HG02610 (cell line): ENCODE data around the gene ZNF132.
A peak's percentile ranks its signal among the peaks of the same experiment; 100 is the strongest.
"Not testable (repeated sequence)": the region's sequence is repeated elsewhere in the genome, so short reads cannot be mapped to it uniquely, and the experiment has no call there.

ENCODE experiments used
- ATAC-seq: cut with Tn5 transposase; IDR thresholded peaks from one replicate; pipeline ENCODE4 v1.9.1; 2021; ENCODE audit warnings: mild to moderate bottlenecking, moderate library complexity; ENCODE audit not compliant: unreplicated experiment

ZNF132 gene

DNA sequence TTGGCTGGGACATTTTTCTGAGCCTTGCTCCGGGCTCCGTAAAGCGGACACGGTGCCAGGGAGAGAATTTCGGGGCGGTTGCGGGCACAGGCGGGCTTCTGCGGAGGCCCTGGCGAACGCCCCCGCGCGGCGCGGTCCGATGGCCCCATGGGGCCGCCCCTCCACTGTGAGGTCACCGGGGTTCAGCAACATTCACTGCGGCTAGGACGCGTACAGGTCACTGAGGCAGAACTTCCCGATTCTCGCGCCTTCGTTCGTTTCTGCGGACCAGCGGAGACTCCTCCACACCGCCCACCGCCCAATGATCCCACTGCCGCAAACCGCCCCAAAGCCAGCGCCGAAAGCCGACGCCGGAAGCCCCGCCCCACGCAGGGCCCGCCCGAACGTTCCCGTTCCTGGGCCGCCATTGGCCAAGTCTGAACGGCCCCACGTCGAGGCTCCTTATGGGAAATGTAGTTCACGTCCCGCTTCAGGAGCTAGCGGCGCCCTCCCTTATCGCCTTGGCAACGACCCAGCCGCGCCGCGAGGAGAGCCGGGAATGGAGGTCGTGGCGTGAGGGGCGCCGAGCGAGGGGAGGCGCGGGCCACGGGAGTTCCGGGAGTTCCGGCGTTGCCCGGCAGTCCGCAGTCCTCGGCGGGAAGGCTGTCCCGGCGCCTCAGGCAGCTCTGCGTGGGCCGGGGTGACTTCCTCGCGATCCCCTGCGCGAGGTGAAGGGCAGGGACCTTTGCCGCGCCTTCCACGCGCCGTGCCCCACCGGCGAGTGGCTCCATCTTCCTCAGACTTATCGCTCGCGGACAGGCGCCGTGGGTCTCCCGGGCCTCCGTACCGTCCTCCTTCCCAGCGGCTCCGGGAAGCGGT is 31.6 kb downstream of the ZNF132 start, which contains the start of gene ZNF584:
ZNF584 (plus strand) TSS at position 498 of the 858 bp plus-strand sequence. CDS start 499 bp downstream, outside the sequence.
- ATAC-seq: peak; percentile 95

DNA sequence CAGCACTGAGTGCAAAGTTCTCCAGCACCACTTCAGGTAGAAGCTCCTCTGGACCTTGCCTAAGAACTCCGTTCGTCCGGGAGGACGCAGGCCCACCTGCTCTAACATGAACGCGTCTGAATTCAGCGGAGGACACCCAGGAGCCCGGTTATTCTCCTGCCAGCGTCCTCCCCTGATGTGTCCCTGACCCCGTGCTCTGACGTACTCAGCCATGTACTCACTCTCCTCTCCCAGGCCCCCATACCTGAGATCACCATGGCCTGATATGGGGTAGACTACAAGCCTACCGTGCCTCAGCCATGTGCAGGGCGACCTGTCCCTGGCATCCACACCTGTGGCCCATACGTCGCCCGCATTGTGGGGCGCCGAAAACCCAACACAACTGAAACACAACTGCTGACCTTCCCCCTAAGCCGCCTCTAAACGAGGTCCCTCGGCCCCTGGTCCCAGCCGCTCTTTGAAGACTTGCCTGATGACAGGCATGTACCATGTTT is 32.2 kb downstream of the ZNF132 start:
- no peak for ATAC-seq

DNA sequence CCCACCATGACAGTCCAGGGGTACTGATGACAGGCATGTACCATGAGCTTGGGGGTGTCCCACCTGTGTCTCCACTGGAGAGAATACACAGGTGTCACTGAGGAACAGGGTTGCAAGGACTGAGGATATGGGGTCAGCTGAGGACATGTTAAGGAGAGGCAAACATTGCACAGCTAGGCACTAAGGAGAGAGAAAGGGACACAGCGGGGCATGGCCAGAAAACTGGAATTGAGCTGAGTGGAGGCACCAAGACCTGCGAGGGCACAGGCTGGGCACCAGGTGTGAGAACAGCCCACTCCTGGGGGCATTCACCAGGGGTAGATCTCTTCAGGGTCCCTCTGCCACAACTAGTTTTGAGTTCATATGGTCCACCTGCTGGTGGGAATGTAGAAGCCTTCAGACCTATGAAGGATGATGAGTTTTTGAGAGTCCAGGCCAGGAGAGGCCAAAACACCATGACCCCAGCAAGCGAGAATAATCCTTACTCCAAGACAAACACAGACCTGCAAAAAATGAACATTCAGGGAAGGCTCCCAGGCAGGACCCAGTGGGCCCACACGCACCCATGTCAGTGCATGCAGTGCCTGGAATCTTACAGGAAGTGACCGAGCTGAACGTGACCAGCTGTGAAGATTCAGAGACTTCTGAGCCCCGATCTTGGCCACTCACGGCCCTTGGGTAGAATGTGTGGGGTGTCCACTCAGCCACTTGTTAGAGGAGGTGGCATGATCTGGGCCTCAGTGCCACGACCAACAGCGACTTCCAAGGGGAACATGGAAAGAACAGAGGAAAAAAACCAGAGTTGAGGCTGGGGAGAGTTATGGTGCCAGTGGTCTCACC is 32.9 kb downstream of the ZNF132 start:
- ATAC-seq: no peak

DNA sequence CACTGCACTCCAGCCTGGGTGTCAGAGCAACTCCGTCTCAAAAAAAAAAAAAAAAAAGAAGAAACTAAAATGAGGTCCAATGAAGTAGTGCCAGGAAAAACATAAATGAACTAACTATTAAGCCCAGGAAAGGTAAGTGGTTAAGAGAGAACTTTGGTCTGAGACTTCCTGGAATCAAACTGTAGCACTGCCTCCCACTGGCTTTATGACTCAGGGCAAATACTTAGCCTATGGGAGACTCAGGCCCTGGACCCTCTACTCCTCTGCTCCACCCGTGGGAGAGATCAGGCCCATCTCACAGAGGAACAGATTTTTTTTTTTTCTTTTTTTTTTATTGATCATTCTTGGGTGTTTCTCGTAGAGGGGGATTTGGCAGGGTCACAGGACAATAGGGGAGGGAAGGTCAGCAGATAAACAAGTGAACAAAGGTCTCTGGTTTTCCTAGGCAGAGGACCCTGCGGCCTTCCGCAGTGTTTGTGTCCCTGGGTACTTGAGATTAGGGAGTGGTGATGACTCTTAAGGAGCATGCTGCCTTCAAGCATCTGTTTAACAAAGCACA is 36.0 kb downstream of the ZNF132 start:
- not testable (repeated sequence) for ATAC-seq

DNA sequence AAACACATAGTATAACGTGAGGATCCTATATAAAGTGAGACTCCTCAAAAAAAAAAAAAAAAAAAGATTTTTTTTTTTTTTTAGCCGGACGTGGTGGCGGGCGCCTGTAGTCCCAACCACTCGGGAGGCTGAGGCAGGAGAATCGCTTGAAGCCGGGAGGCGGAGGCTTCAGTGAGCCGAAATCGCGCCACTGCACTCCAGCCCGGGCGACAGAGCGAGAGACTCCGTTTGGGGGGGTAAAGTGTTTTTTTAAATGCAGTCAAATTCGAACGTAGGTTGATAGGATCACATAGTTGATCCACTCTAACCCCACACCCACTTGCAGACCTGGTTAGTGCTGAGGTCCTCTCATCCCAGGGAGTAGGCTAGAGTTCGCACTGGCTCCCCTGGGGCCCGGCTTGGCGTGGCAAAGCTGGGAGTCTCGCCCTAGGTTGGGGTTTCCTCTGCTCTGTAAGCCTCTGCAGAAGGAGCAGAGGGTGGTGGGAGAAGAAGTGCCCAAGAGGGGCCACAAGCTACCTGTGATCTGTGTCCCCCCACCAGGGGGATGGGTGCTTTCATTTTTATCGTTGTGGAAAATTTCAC is 38.0 kb downstream of the ZNF132 start:
- ATAC-seq: no peak

DNA sequence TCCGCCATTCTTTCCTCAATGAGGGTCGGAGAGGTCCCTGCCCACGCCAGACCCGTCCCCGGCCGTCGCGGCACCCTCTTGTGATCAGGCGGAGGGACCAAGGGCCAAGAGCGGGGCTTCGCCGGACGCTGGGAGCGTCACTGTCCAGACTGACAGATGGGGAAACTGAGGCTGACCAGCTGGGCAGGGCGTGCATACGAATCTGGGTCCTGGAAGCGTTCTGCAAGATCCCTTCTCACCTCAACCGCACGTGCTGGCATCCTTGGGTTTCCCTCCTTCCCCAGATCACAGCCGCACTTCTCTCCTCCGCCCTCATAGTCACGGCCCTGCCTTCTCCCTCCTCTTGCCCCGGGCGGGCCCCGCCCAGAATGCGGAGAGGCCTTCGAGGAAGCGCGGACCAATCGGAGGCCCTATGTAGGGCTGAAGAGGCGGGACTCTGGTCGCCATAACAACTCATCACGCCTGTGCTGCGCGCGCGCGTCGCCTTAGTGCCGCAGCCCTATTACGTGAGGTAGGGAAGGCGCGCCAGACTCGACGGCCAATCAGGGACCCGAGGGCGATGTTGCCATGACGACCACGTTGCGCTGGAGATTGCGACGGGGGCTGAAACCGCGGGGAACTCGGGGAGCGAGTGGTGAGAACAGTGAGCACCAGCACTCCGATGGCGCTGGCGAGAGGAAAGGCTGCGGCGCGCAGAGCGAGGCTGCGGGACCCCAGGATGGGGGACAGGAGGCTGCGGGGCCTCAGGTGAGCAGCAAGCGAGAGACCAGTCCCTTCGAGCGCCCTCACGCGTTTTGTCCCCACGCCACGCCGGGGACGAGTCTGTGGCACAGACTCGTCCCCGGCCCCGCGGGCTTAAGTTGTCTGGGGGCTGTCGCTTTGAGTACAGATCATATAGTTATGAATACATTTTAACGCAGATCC is 38.8 kb downstream of the ZNF132 start:
- peak; percentile 95 for ATAC-seq

DNA sequence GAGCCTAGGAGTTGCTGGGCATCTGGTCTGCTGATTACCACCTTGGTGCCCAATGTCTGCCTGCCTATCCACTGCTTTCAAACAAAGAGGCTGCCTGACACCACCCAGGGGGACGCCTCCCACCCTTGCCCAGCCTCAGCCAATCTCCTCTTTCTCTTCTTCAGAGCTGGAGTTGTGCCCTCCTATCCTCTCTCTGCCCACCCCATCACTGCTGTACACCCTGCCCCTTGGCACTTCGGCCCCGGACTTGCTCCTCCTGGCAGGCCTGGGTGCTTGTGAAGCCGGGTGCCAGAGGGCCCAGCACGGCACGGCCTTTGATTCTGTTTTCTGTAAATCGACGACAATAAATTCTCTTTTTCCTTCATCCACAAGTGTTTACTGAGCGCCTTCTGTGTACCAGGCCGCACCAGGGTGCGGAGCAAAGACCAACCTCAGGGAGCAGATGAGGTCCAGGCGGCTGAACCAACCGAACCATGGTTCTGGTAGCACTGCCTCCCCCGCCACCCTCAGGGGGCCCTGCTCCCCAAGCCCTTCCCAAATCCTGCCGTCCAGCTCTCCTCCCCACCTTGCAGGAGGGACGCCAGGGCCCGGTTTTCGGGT is 39.5 kb downstream of the ZNF132 start:
- no peak for ATAC-seq

DNA sequence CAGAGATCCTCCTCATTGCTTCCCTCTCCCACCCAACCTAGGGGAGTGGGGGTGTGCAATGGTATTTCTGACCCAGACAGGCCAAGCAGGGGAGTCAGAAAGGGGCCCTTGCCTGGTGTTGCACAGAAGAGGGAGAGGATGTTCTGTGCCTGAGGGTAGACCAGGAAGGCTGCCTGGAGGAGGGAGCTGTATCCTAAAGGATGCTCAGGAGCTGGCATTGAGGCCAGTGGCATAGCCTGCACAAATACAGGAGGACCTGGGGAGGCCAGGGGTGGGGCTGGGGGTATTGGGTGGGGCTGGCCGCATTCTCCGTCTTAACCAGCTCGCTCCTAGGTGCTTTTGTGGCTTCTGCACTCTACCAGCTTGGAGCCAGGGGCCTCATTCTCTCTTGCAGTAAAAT is 40.0 kb downstream of the ZNF132 start:
- no peak for ATAC-seq

DNA sequence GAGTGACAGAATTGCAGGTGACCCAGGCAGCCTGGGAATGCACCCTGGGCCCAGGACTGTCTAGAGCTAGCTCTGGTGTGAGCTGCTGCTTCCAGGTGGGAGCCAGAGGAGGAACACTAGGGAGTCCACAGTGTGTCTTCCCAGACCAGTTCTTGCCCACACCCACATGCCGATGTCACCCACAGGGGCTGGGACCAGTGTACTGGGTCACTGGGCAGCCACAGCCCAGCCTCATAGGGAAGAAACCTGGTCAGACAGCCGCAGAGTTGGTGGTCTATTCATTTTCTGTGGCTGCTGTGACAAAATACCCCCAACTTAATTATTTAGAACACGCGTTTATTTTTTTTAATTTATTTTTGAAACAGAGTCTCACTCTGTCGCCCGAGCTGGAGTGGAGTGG is 41.4 kb downstream of the ZNF132 start:
- ATAC-seq: no peak

DNA sequence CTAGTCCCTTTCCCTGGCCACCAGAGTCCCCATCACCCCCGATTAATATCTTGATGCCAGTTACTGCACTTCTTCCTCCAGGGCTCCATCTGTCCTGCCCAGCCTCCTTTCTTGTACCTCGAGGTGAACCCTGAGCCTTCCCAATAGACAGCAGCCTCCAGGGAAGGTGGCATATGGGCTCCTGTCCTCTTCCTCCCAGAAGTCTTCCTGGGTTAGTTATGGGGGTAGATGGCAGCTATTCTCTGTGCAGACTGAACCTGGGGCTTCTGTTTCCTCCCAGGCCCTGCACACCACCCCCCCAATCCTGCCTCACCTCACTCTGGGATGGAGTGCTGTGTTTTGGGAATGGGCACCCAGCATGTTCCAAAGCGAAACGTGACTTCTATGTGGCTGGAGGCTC is 41.9 kb downstream of the ZNF132 start:
- ATAC-seq: no peak

DNA sequence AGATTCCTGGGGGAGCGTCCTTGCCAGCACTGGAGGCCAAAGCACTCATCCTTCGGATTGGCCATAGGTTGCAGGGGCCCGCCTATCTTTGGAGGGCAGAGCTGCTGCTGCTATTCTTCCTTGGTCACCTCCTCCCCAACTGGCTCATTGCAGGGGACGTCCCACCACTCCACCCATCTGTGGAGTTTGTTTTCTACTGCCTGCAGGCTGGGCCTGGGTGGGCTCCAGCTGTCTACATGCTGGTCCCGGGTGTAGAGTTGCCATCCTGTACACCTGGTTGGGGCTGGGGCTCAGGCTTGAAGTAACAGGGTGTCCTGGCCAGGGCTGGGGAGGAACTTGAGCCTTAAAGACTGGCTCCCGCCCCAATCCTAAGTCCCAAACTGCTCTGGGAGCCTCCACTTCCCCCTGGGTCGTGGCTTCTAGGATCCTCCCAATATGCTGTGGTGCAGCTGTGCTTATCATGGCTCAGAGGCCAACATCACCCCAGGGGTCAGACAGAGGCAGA is 42.4 kb downstream of the ZNF132 start:
- ATAC-seq: no peak

DNA sequence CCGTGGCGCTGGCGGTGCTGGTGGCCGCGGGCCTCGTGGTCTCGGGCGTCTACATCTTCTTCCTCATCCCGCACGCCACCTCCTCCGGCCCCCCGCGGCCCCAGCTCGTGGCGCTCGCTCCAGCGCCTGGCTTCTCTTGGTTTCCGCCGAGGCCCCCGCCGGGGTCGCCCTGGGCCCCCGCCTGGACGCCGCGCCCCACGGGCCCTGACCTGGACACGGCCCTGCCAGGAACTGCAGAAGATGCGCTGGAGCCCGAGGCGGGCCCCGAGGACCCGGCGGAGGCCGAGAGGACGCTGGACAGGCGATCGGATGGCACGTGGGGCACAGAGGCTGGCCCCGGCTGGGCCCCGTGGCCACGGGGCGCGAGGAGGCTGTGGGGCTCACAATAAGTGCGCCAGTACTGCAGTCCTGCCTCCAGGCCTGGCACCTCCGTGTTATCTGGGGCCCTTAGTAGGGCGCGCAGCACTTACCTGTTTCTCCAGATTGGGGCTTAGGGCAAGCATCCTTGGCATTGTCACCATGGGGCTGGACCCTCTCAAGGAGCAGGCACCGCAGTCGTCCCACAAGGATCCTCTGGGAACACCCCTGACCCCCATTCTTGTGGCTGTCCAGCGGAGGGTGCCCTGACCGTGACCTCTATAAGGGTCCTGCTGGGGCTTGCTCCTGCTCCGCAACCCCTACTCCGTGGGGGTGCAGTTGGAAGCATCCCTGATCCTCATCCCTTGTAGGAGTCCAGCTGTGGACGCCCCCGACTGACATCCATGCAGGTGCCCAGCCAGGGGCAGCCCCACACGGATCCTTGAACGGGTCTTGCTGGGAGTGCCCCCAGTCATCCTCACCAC is 43.0 kb downstream of the ZNF132 start:
- no peak for ATAC-seq

DNA sequence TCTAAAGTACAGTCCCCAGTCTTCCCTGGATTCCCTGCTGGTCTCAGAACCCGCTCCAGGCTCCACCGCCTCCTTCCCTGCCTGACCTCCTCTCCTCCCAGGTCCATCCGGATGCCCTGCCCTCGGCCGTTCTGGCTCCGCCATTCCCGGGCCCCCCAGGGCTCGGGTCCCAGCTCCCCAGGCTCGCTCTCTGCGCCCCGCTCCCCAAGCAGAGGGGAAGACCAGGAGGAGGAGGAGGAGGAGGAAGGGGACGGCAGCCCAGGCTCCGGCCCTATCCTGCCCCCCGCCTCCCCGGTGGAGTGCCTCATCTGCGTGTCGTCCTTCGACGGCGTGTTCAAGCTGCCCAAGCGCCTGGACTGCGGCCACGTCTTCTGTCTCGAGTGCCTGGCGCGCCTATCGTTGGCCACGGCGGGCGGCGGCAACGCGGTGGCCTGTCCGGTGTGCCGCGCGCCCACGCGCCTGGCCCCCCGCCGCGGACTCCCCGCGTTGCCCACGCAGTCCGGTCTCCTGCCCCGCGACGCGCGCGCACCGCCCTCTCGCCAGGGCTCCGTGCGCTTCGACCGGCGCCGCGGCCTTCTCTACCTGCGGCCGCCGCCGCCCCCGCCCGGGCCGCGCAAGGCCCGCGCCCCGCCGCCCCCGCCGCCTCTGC is 43.9 kb downstream of the ZNF132 start:
- no peak for ATAC-seq

DNA sequence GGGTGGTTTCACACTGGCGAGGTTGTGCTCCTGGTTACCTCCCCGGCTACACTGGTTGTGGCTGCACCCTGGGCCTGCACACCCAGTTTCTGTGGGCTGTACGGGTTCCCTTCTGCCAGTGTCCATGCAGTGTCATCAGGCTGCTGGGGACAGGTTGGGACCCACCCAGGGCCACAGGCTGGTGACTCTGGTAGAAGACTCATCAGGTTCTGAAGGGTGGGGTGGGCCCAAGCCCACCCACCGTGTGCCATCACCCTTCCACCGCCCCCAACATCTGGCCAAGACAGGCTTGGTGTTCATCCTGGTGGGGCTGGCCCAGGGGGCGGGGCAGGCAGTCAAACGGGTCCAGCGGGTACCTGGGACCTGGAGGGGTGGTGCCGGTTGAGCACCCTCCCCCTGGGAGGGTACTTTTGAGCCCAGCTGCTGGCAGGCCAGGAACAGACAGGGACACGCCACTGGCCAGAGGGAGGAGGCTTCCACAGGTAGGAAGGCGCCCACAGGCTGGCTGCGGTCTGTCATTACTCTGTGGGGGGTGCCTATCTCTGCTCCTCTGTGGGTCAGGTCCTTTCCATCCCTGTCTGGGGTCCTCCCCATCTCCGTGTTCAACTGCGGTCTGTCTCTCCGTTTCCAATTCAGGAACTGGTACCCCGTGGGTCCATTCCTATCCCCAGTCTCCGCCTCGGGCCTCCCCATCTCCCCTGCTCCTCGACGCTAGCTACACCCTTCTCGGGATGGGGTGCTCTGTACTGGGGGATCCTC is 44.6 kb downstream of the ZNF132 start, which contains the start of gene RNF225:
RNF225 (plus strand) TSS at position 437 of the 759 bp plus-strand sequence. CDS start 434 bp downstream, outside the sequence.
- no peak for ATAC-seq

DNA sequence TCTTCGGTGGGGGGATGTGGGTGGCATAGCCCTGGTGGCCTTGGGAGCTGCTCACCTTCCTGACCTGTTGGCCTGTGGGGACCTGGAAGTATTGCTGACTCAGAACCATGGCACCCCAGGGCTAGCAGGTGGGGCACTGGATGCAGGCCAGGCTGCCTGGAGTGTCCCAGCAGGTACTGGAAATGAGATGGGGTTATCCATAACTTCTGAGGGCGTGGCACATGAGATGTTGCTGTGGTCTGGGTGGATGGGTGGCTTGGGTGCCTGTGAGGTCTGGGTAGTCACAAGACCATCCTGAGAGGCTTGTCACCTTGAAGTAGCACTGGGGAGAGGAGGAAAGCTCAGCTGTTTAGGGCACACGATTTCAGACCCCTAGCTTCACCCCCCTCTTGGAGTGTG is 45.1 kb downstream of the ZNF132 start:
- ATAC-seq: no peak

DNA sequence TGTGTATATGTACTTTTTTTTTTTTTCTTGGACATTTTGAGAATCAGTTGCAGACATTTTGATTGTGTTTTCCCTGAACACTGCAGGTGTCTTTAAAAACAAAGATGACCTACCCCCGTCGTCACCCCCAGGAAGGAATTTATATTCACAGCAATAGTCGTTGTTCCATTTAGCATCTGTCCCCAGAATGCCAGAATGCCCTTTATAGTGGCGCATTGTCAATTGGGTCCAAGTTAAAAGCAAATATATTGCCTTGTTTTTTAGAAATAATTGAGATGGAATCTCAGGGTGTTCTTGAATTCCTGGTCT is 46.3 kb downstream of the ZNF132 start:
- ATAC-seq: no peak
